GM12875 (cell line): ENCODE data around the gene SLC11A1.

Experiments used
- H3K4me3 ChIP-seq: one replicate; pipeline ENCODE4 v1.5.1; 2011; ENCODE audit warnings: low read depth, low read length, control low read depth
- TF ChIP-seq, protein P1 (sequence below): IDR thresholded peaks from 2 replicates; pipeline ENCODE4 v1.5.1; 2011; ENCODE audit warnings: low read depth, mild to moderate bottlenecking, control low read depth, inconsistent platforms, low read length, moderate library complexity, borderline replicate concordance; ENCODE audit not compliant: insufficient read depth

Gene SLC11A1

DNA sequence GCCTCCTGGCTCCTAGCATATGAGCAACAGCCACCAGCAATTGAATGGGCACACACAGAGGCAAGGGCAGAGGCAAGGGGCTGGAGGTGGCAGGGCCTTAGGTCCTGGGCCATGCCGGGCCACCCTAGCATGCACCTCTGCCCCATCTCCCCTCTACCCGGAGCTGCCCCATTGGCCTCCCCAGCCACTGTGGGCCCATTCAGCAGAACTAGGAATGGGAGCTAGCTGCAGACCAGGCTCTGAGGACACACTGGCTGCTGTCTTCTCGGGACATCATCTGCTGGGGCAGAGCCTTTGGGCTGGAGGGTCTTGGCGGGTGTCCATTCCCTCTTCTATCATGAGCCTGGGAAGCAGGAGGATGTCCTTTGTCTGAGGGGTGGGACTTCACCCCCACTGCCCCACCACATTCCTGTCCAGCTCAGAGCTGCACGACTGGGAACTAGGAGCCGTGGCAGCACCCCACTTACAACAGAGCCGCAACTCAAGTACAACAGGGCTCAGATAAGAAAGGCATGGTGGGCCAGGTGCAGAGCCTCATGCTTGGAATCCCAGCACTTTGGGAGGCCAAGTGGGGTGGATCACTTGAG, 37.6 kb downstream of the SLC11A1 start:
- TF ChIP-seq, protein P1, sequence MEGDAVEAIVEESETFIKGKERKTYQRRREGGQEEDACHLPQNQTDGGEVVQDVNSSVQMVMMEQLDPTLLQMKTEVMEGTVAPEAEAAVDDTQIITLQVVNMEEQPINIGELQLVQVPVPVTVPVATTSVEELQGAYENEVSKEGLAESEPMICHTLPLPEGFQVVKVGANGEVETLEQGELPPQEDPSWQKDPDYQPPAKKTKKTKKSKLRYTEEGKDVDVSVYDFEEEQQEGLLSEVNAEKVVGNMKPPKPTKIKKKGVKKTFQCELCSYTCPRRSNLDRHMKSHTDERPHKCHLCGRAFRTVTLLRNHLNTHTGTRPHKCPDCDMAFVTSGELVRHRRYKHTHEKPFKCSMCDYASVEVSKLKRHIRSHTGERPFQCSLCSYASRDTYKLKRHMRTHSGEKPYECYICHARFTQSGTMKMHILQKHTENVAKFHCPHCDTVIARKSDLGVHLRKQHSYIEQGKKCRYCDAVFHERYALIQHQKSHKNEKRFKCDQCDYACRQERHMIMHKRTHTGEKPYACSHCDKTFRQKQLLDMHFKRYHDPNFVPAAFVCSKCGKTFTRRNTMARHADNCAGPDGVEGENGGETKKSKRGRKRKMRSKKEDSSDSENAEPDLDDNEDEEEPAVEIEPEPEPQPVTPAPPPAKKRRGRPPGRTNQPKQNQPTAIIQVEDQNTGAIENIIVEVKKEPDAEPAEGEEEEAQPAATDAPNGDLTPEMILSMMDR = no peak
- H3K4me3 ChIP-seq = no peak overlapping the region

DNA sequence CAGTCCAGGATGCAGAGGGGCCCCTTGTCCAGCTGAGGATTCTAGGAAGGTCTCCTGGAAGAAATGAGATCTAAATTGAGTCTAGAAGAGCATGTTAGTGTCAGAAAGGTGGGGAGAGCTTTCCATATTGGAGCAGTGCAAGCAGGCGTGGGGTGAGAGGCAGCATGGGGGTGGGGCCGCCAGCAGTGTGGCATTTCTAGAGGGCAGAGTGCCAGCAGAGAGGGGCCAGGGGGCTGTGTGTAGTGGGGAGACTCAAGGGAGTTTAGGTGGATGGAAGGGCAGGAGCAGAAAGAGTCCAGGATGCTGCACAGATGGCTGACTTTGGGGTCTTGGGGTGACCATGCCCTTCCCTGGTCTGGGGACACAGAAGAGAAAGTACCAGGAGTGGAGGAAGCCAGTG, 39.0 kb downstream of the SLC11A1 start:
- H3K4me3 ChIP-seq = no peak overlapping the region
- TF ChIP-seq, protein P1 = no peak

DNA sequence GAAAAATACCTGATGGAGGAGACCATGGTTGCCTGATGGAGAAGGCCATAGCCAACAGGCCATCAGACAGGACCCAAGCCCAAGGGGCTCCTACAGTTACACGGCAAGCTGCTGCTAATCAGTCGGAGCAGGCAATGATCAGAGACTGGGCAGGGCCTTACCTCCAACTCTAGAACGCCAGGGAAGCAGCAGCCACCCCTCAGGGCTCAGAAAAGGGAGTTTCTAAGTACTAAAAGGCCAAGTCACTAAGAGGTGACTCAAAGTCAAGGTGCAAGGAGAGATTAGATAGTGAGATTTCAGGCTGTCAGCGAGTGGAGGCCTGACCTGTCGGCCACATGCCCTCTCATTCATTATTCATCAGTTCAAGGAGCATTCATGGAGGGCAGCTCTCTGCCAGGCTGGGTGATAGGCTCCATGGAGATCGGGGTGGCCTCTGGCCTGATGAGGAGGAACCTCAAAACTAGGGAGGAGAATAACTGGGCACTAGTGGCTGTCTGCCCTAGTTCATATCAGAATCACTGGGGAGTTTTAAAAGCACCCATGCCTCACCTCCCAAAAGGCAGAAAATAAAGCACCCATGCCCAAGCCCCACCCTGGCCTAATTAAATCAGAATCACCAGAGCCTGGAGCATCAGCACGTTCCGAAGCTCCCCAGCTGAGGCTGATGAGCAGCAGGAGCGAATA, 40.5 kb downstream of the SLC11A1 start:
- no peak overlapping the region for H3K4me3 ChIP-seq
- TF ChIP-seq, protein P1 = no peak

DNA sequence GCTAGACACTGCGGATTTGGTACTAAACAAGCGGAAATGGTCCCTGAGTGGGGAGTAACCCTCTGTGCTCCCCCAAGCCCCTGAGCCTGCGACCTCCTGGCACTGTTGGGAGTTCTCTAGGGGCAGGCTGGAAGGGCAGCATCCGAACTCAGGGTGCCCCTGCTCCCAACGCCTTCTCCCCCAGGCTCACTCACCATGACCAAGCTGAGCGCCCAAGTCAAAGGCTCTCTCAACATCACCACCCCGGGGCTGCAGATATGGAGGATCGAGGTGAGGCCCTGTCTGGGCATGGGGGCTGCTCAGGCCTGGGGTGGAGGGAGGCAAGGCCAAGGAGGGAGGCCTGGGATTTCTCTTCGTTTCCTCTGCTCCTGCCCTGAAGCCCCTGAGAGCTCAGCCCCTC, 41.5 kb downstream of the SLC11A1 start:
- H3K4me3 ChIP-seq = no peak overlapping the region
- TF ChIP-seq, protein P1 = no peak

DNA sequence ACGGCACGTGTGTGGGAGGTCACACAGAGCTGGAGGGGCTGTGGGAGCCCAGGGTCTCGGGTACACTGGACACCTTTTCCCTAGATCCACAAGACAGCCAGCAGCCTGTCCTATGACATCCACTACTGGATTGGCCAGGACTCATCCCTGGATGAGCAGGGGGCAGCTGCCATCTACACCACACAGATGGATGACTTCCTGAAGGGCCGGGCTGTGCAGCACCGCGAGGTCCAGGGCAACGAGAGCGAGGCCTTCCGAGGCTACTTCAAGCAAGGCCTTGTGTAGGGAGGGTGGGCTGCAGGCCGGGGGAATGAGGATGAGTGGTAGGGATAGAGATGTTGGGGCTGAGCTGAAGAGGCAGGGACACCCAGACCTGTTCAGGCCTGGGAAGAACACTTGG, 43.5 kb downstream of the SLC11A1 start:
- TF ChIP-seq, protein P1 = no peak
- no peak overlapping the region for H3K4me3 ChIP-seq

DNA sequence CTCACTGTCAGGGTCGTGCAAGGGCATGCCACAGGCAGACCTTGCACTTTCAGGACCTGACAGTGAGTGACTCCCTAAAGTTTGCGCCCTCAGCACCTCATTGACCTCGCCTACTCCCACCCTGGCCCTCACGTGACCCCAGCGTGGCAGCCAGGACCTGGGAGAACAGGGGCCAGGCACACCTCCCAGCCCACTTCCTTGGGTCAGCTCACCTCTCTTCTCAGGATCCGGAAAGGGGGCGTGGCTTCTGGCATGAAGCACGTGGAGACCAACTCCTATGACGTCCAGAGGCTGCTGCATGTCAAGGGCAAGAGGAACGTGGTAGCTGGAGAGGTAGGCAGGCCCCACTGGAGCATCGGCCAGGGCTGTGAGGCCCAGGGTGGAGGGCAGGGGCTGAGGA, 45.7 kb downstream of the SLC11A1 start:
- H3K4me3 ChIP-seq = no peak overlapping the region
- TF ChIP-seq, protein P1 = no peak
